Measurements from ENCODE around the gene RAMAC.
"Not testable (repeated sequence)": the region's sequence is repeated elsewhere in the genome, so short reads cannot be mapped to it uniquely, and the experiment has no call there.

Gene RAMAC

DNA sequence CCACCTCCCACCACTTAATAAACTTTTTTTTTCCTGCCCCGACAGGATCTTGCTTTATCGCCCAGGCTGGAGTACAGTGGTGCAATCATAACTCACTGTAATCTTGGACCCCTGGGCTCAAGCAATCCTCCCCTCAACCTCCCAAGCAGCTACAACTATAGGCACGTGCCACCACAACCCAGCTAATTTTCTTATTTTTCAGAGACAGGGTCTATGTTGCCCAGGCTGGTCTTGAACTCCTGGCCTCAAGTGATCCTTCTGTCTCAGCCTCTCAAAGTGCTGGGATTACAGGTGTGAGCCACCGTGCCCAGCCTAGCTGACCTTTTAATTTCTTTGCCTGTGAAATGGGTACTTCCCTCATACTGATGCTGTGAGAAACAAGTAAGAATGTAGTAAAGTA is 29.4 kb downstream of the RAMAC start:
- no peak for DNase-seq

DNA sequence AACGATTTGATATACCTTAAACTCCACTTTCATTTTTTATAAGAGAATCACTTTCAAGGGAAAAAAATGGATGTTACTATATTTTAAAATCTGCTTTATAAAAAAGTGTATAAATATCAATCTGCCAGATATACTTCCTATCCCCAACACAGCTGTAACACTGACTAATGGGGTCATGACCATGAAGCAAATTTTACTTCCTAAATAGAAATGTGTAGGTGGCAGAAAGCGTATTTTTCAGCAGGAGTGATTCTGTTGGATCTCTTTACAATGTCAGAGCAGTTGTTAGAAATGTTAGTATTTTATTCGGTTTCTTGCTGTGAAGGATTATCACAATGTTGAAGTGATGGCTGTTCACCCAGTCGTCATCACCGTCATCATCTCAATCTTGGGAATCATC is 30.9 kb downstream of the RAMAC start:
- DNase-seq: no peak

DNA sequence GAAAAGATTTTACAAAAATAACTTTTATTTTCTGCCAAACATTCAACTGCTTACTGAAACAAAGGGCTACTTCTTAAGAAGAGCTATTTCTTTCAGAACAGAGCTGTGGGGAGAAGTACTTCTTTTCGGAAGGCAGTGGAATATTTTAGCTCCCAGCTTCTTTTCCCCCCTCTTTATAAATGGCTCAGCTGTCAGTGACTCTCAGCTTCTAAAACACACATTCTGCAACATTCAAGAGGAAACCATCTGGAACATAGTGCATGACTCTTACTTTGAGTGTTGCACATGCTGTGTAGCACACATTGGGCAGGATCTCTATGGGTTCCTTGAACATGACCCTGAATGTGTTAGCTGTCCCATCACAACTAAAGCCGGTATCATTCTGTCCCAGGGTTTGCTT is 32.4 kb downstream of the RAMAC start:
- DNase-seq: peak in 1 of 2 donors; percentile 36

DNA sequence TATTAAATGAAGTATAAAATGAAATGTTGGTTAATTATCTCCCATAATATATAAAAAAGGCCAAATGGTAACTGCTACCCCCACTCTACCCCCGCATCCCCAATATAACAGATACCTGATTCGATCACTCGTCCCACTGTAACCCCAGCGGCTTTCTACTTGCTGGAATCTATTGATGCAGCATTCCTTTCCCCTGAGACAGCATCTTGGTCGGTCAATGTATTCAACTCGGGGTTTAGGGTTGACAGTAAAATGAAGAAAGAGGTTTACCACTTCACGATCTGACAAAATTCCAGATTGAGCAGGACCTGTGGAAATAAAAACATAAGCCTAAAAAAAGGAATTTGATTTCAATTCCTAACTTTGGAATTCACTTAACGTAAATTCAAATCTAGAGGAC is 44.0 kb downstream of the RAMAC start:
- no peak for DNase-seq

DNA sequence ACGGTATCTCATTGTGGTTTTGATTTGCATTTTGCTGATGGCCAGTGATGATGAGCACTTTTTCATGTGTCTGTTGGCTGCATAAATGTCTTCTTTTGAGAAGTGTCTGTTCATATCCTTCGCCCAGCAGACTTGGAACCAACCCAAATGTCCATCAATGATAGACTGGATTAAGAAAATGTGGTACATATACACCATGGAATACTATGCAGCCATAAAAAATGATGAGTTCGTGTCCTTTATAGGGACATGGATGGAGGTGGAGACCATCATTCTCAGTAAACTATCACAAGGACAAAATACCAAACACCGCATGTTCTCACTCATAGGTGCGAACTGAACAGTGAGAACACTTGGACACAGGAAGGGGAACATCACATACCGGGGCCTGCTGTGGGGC is 45.2 kb downstream of the RAMAC start:
- not testable (repeated sequence) for DNase-seq

DNA sequence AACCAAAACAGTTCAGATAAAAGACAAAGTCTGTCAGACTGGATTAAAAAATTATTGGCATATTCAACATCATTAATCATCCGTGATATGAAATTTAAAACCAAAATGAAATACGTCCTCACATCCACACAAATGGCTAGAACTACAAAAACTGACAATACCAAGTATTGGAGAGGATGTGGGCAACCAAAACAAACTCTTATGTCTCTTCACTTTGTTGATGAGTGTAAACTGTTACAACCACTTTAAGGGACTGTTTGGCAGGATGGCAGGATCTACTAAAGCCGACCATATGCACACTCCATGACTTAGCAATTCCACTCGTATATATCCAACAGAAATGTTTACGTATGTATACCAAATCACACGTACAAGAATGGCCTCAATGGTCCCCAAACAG is 50.2 kb downstream of the RAMAC start:
- no peak for DNase-seq

DNA sequence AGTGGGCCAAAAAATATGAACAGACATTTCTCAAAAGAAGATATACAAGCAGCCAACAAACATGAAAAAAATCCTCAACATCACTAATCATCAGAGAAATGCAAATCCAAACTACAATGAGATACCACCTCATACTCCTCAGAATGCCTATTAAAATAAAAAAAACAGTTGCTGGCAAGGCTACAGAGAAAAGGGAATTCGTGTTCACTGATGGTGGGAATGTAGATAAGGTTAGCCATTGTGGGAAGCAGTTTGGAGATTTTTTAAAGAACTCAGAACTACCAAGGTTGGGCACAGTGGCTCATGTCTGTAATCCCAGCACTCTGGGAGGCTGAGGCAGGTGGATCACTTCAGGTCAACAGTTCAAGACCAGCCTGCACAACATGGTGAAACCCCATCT is 53.2 kb downstream of the RAMAC start:
- DNase-seq: no peak

All from hippocampal formation (tissue), 2 donors.